Lung (tissue), 12 donors: ENCODE results near the gene ITGA1. TPM values are rescaled to one million over a fixed set of nuclear protein-coding genes. Genes with fewer than 3 reads are reported as not detected.

Experiments used
- ATAC-seq: fragments of 200-7000 bp; cut with Tn5 transposase; one replicate; pipeline ENCODE4 v1.9.1; 2020; ENCODE audit warnings: moderate number of reproducible peaks; ENCODE audit not compliant: insufficient read depth, low FRiP score
- DNase-seq, 3 donors: peaks; one replicate each; pipeline ENCODE4 v3.0.0-alpha.2; 2013 to 2017
- H3K27ac ChIP-seq, 2 donors: one replicate each; pipeline ENCODE4 v1.5.1; 2013; ENCODE audit warnings: mild to moderate bottlenecking in 2 of 2, moderate library complexity in 2 of 2, control low read depth in 1 of 2, inconsistent platforms in 1 of 2, low read depth in 1 of 2, low read length in 1 of 2
- H3K27me3 ChIP-seq, 3 donors: one replicate each; pipeline ENCODE4 v1.5.1; 2013; ENCODE audit warnings: low read length in 2 of 3; ENCODE audit not compliant: control insufficient read depth in 3 of 3, insufficient read depth in 3 of 3
- H3K36me3 ChIP-seq, 4 donors: one replicate each; pipeline ENCODE4 v1.5.1; 2013; ENCODE audit warnings: low read length in 4 of 4, mild to moderate bottlenecking in 1 of 4, moderate library complexity in 1 of 4; ENCODE audit not compliant: control insufficient read depth in 4 of 4, insufficient read depth in 4 of 4
- H3K4me1 ChIP-seq, 5 donors: one replicate each; pipeline ENCODE4 v1.5.1; 2013; ENCODE audit warnings: low read length in 5 of 5, mild to moderate bottlenecking in 2 of 5, moderate library complexity in 1 of 5; ENCODE audit not compliant: control insufficient read depth in 5 of 5, insufficient read depth in 5 of 5
- H3K4me3 ChIP-seq: one replicate; pipeline ENCODE4 v1.5.1; 2013; ENCODE audit warnings: mild to moderate bottlenecking, control low read depth, moderate library complexity
- H3K9ac ChIP-seq, 2 donors: one replicate each; pipeline ENCODE4 v1.5.1; 2013; ENCODE audit warnings: low read length in 2 of 2, control low read depth in 1 of 2; ENCODE audit not compliant: insufficient read depth in 1 of 2
- H3K9me3 ChIP-seq, 4 donors: one replicate each; pipeline ENCODE4 v1.5.1; 2013; ENCODE audit warnings: low read length in 3 of 4, mild to moderate bottlenecking in 1 of 4, moderate library complexity in 1 of 4; ENCODE audit not compliant: control insufficient read depth in 4 of 4, insufficient read depth in 3 of 4
- CTCF ChIP-seq: IDR thresholded peaks from 2 replicates; pipeline ENCODE4 v1.5.1; 2012; ENCODE audit warnings: mild to moderate bottlenecking; ENCODE audit errors: control extremely low read depth, extremely low read depth
- WGBS, 2 donors: extraction: QIAGEN DNeasy Blood & Tissue Kit; methylation state at CpG; one replicate each; pipeline ENCODE4 v1.1.7; 2013; 5-methylcytosine and 5-hydroxymethylcytosine counted together
- polyA plus RNA-seq, 2 donors: library from polyadenylated mRNA; stranded (reverse); fragments of 200-250 nt; gene quantifications; one replicate each; pipeline ENCODE4 v1.2.1, GENCODE V29; 2013
- total RNA-seq, 2 donors: library from RNA; depleted of rRNA in 1 of 2; stranded (reverse); fragments of >200 nt in 1 of 2; gene quantifications; one replicate each; pipeline ENCODE4 v1.2.1, GENCODE V29; 2014 to 2021
- donor health status: control.
- donor health status: control.
- donor health status: Bipolar disorder and iron deficiency.
- donor health status: healthy.
- donor health status: DM: yes; HTN: yes; CAD: no.

ITGA1 gene
- total and polyA plus RNA-seq, 4 donors = 8.8 to 119 (median 47.6) TPM

- peaks cover 3 to 24% (median 6%) of the 10 kb centered on the region in 4 donors for H3K36me3 ChIP-seq
- 68 to 87% methylated on average over 2 of the region's 2 CpGs for WGBS, 2 donors
- peaks cover 0 to 1% (median 0%) of the 10 kb centered on the region in 5 donors for H3K4me1 ChIP-seq
- H3K27me3 ChIP-seq = no peaks in the 10 kb centered on the region
- H3K9me3 ChIP-seq = no peaks in the 10 kb centered on the region
- DNase-seq = no peak
- TF ChIP-seq CTCF = no peak
- ATAC-seq = no peak
- no peak overlapping the region for H3K4me3 ChIP-seq
- no peak overlapping the region for H3K27ac ChIP-seq
- no peak overlapping the region for H3K9ac ChIP-seq
Observed at GRCh38 chr5:52920929-52921328, 133.2 kb downstream of the ITGA1 start.

- peaks cover 5 to 30% (median 7%) of the 10 kb centered on the region in 4 donors for H3K36me3 ChIP-seq
- peaks cover 0 to 1% (median 0%) of the 10 kb centered on the region in 5 donors for H3K4me1 ChIP-seq
- ATAC-seq (no peak), DNase-seq (peak in 1 of 3 donors; percentile 22)
- no peak for TF ChIP-seq CTCF
- H3K9ac ChIP-seq = no peak overlapping the region
- 55 to 64% methylated on average over 2 of the region's 2 CpGs for WGBS, 2 donors
- H3K4me3 ChIP-seq = no peak overlapping the region
- H3K9me3 ChIP-seq = no peaks in the 10 kb centered on the region
- H3K27me3 ChIP-seq = no peaks in the 10 kb centered on the region
- H3K27ac ChIP-seq = peak overlapping the region in 1 of 2 donors; percentile 16
Observed at GRCh38 chr5:52922384-52922783, 134.7 kb downstream of the ITGA1 start.

GRCh38 chr5:52924456-52924855 lies 136.7 kb downstream of the ITGA1 start:
- H3K27ac ChIP-seq = no peak overlapping the region
- no peaks in the 10 kb centered on the region for H3K27me3 ChIP-seq
- no peak for DNase-seq
- TF ChIP-seq CTCF = no peak
- H3K9me3 ChIP-seq = no peaks in the 10 kb centered on the region
- WGBS, 2 donors = 68 to 74% methylated on average over 8 of the region's 8 CpGs
- H3K4me1 ChIP-seq = peaks cover 0 to 1% (median 0%) of the 10 kb centered on the region in 5 donors
- no peak overlapping the region for H3K4me3 ChIP-seq
- H3K36me3 ChIP-seq = peaks cover 7 to 31% (median 11%) of the 10 kb centered on the region in 4 donors
- ATAC-seq = no peak
- no peak overlapping the region for H3K9ac ChIP-seq

GRCh38 chr5:52925001-52925400 lies 137.3 kb downstream of the ITGA1 start:
- peak in 1 of 3 donors; percentile 23 for DNase-seq
- Histone ChIP-seq H3K27ac (no peak overlapping the region), H3K36me3 (peaks cover 7 to 36% (median 12%) of the 10 kb centered on the region in 4 donors), H3K4me3 (no peak overlapping the region), H3K9ac (no peak overlapping the region), H3K4me1 (peaks cover 0 to 1% (median 0%) of the 10 kb centered on the region in 5 donors), H3K9me3 (no peaks in the 10 kb centered on the region), H3K27me3 (no peaks in the 10 kb centered on the region)
- no peak for ATAC-seq
- WGBS, 2 donors = 76 to 79% methylated on average over 5 of the region's 5 CpGs
- TF ChIP-seq CTCF = no peak
